ENCODE measurements around the gene SNAP25. TPM values are rescaled to one million over a fixed set of nuclear protein-coding genes. Genes with fewer than 3 reads are reported as not detected.

Gene SNAP25
- total RNA-seq, 6 experiments from 2014 or later: 0.10 TPM; not detected in 5

GRCh38 chr20:10263385-10264165 is 44.9 kb downstream of the SNAP25 start:
- H3K27ac Mint-ChIP-seq: no peak overlapping the region
- H3K9me3 Mint-ChIP-seq: no peaks in the 10 kb centered on the region
- H3K4me3 Mint-ChIP-seq: no peak overlapping the region
- TF ChIP-seq CTCF (IDR thresholded peaks at IDR 0.05): no peak
- H3K36me3 Mint-ChIP-seq (ENCODE audit: low read depth): no peaks in the 10 kb centered on the region
- no peak for DNase-seq
- H3K27me3 Mint-ChIP-seq (ENCODE audit: insufficient read depth): peaks cover 10% of the 10 kb centered on the region
- H3K4me1 Mint-ChIP-seq (ENCODE audit: low read depth): peaks cover 6% of the 10 kb centered on the region; the same call in 1 of the 2 replicates

GRCh38 chr20:10264166-10264558 is 45.5 kb downstream of the SNAP25 start:
- no peak overlapping the region for H3K4me3 Mint-ChIP-seq
- H3K9me3 Mint-ChIP-seq: no peaks in the 10 kb centered on the region
- TF ChIP-seq CTCF (IDR thresholded peaks at IDR 0.05): no peak
- H3K4me1 Mint-ChIP-seq (ENCODE audit: low read depth): peaks cover 6% of the 10 kb centered on the region; the same call in 1 of the 2 replicates
- H3K36me3 Mint-ChIP-seq (ENCODE audit: low read depth): no peaks in the 10 kb centered on the region
- H3K27me3 Mint-ChIP-seq (ENCODE audit: insufficient read depth): peaks cover 12% of the 10 kb centered on the region
- no peak overlapping the region for H3K27ac Mint-ChIP-seq
- no peak for DNase-seq

GRCh38 chr20:10268636-10269035 is 50.0 kb downstream of the SNAP25 start:
- no peak overlapping the region for H3K27ac Mint-ChIP-seq
- no peaks in the 10 kb centered on the region for H3K9me3 Mint-ChIP-seq
- TF ChIP-seq CTCF (IDR thresholded peaks at IDR 0.05): no peak
- peaks cover 29% of the 10 kb centered on the region for H3K27me3 Mint-ChIP-seq (ENCODE audit: insufficient read depth)
- H3K36me3 Mint-ChIP-seq (ENCODE audit: low read depth): no peaks in the 10 kb centered on the region
- H3K4me1 Mint-ChIP-seq (ENCODE audit: low read depth): peaks cover 4% of the 10 kb centered on the region; the same call in 1 of the 2 replicates
- no peak for DNase-seq
- H3K4me3 Mint-ChIP-seq: no peak overlapping the region

GRCh38 chr20:10270630-10271029 is 52.0 kb downstream of the SNAP25 start:
- Mint-ChIP-seq H3K27ac (no peak overlapping the region), H3K9me3 (no peaks in the 10 kb centered on the region), H3K36me3 (ENCODE audit: low read depth) (no peaks in the 10 kb centered on the region), H3K27me3 (ENCODE audit: insufficient read depth) (peaks cover 29% of the 10 kb centered on the region), H3K4me3 (no peak overlapping the region), H3K4me1 (ENCODE audit: low read depth) (no peaks in the 10 kb centered on the region)
- TF ChIP-seq CTCF (IDR thresholded peaks at IDR 0.05): no peak
- DNase-seq: no peak

GRCh38 chr20:10271494-10272219 is 53.0 kb downstream of the SNAP25 start:
- Mint-ChIP-seq H3K4me3 (no peak overlapping the region), H3K27me3 (ENCODE audit: insufficient read depth) (peaks cover 29% of the 10 kb centered on the region), H3K9me3 (no peaks in the 10 kb centered on the region), H3K27ac (no peak overlapping the region), H3K36me3 (ENCODE audit: low read depth) (no peaks in the 10 kb centered on the region), H3K4me1 (ENCODE audit: low read depth) (no peaks in the 10 kb centered on the region)
- no peak for DNase-seq
- no peak for TF ChIP-seq CTCF (IDR thresholded peaks at IDR 0.05)
